ENCODE data around the gene STPG1. TPM values are rescaled to one million over a fixed set of nuclear protein-coding genes. Genes with fewer than 3 reads are reported as not detected.

The STPG1 gene
- total RNA-seq, 2 experiments from 2014 or later: 1.8 to 2.4 TPM

DNA sequence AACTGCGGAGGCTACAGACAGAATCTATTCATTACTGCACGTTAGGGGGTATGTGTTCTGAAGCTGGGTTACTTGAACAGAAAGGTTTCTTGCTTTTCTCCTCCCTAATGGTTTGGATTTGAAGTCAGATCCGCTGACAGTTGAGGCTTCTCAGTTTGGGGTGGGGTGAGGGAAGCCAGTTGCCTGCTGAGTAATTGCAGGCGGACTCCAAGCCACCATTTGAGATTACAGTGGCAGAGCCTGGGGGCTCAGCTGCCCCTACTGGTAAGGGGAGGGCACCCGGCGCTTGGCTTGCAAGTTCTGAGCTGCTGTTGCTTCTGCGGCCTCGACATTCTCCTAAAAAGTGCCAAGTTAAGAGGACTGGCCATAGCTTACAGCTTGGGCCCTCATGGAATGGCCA is 92.5 kb downstream of the STPG1 start:
- peaks cover 56% of the 10 kb centered on the region for H3K4me1 Mint-ChIP-seq (ENCODE audit: low read depth)
- H3K27ac Mint-ChIP-seq: no peak overlapping the region
- ChIA-PET CTCF (interaction anchor here (1.4 to 3.1 kb wide), 2 partner anchors 70 to 170 kb away, joined by 3 to 10 read pairs; no protein-coding TSS in a partner anchor), POLR2A (interaction anchor here (1.1 to 1.7 kb wide), 2 partner anchors 70 to 94 kb away, joined by 4 to 7 read pairs; partner anchors contain the start of gene NIPAL3)
- no peak for TF ChIP-seq CTCF (IDR thresholded peaks at IDR 0.05)
- peak overlapping the region; percentile 58 for H3K4me3 ChIP-seq (ENCODE audit: low read length)
- H3K4me3 Mint-ChIP-seq: peak overlapping the region; percentile 65
- no peaks in the 10 kb centered on the region for H3K36me3 ChIP-seq (ENCODE audit: insufficient read depth, low read length)
- H3K27ac ChIP-seq (ENCODE audit: low read depth in 1 of 2, low read length in 2 of 2): no peak overlapping the region
- no peaks in the 10 kb centered on the region for H3K9me3 ChIP-seq (ENCODE audit: control insufficient read depth in 1 of 2, insufficient read depth in 1 of 2, low read length in 2 of 2)
- no peaks in the 10 kb centered on the region for H3K9me3 Mint-ChIP-seq
- intact Hi-C loops (cut with DNase I, micrococcal nuclease): loop anchor here in 1 of 2 experiments (5.0 kb wide), 1 partner anchor 71 kb away; no protein-coding TSS in a partner anchor
- no peaks in the 10 kb centered on the region for H3K36me3 Mint-ChIP-seq (ENCODE audit: low read depth)
- H3K4me1 ChIP-seq (ENCODE audit: insufficient read depth, low read length): peaks cover 46% of the 10 kb centered on the region
- H3K27me3 ChIP-seq (ENCODE audit: control insufficient read depth in 1 of 2, insufficient read depth in 2 of 2, low read length in 2 of 2): peaks cover 20 to 36% of the 10 kb centered on the region in 2 experiments
- ATAC-seq (ENCODE audit: poor library complexity) (no peak), DNase-seq (peak in 3 of 14 experiments; percentile 10 to 25 (median 22))
- H3K27me3 Mint-ChIP-seq: peaks cover 45% of the 10 kb centered on the region

GRCh38 chr1:24319962-24320361 is 93.6 kb downstream of the STPG1 start:
- Histone ChIP-seq H3K4me3 (ENCODE audit: low read length) (no peak overlapping the region), H3K27me3 (ENCODE audit: control insufficient read depth in 1 of 2, insufficient read depth in 2 of 2, low read length in 2 of 2) (peaks cover 20 to 40% of the 10 kb centered on the region in 2 experiments), H3K27ac (ENCODE audit: low read depth in 1 of 2, low read length in 2 of 2) (no peak overlapping the region), H3K4me1 (ENCODE audit: insufficient read depth, low read length) (peaks cover 46% of the 10 kb centered on the region), H3K9me3 (ENCODE audit: control insufficient read depth in 1 of 2, insufficient read depth in 1 of 2, low read length in 2 of 2) (no peaks in the 10 kb centered on the region), H3K36me3 (ENCODE audit: insufficient read depth, low read length) (no peaks in the 10 kb centered on the region)
- intact Hi-C loops (cut with DNase I, micrococcal nuclease): loop anchor here in 1 of 2 experiments (5.0 kb wide), 1 partner anchor 72 kb away; no protein-coding TSS in a partner anchor
- no peak overlapping the region for H3K27ac Mint-ChIP-seq
- POLR2A ChIA-PET: interaction anchor here (0.6 to 1.1 kb wide), 2 partner anchors 19 to 95 kb away, joined by 3 to 4 read pairs; partner anchors contain the start of gene NIPAL3
- DNase-seq: no peak
- CTCF ChIA-PET: interaction anchor here (1.2 to 3.1 kb wide), 2 partner anchors 11 to 71 kb away, joined by 3 to 10 read pairs; no protein-coding TSS in a partner anchor
- no peaks in the 10 kb centered on the region for H3K36me3 Mint-ChIP-seq (ENCODE audit: low read depth)
- H3K4me1 Mint-ChIP-seq (ENCODE audit: low read depth): peaks cover 56% of the 10 kb centered on the region
- H3K9me3 Mint-ChIP-seq: no peaks in the 10 kb centered on the region
- no peak for TF ChIP-seq CTCF (IDR thresholded peaks at IDR 0.05)
- no peak for ATAC-seq (ENCODE audit: poor library complexity)
- H3K4me3 Mint-ChIP-seq: peak overlapping the region; percentile 65
- H3K27me3 Mint-ChIP-seq: peaks cover 50% of the 10 kb centered on the region

GRCh38 chr1:24319312-24319863 is 94.2 kb downstream of the STPG1 start, which contains the start of gene GRHL3:
Gene GRHL3, plus strand, starts transcription at chr1:24319357. Its CDS starts 195 bp downstream, at chr1:24319552.
- Histone ChIP-seq H3K9me3 (ENCODE audit: control insufficient read depth in 1 of 2, insufficient read depth in 1 of 2, low read length in 2 of 2) (no peaks in the 10 kb centered on the region), H3K4me1 (ENCODE audit: insufficient read depth, low read length) (peaks cover 46% of the 10 kb centered on the region), H3K27ac (ENCODE audit: low read depth in 1 of 2, low read length in 2 of 2) (no peak within 1 kb of the TSS), H3K36me3 (ENCODE audit: insufficient read depth, low read length) (no peaks in the 10 kb centered on the region), H3K4me3 (ENCODE audit: low read length) (peak within 1 kb of the TSS; percentile 13), H3K27me3 (ENCODE audit: control insufficient read depth in 1 of 2, insufficient read depth in 2 of 2, low read length in 2 of 2) (peaks cover 20 to 42% of the 10 kb centered on the region in 2 experiments)
- no peak within 1 kb of the TSS for H3K27ac Mint-ChIP-seq
- H3K36me3 Mint-ChIP-seq (ENCODE audit: low read depth): no peaks in the 10 kb centered on the region
- no peak for TF ChIP-seq CTCF (IDR thresholded peaks at IDR 0.05)
- H3K4me3 Mint-ChIP-seq: peak within 1 kb of the TSS; percentile 65
- intact Hi-C loops (cut with DNase I, micrococcal nuclease): no loop called here
- H3K9me3 Mint-ChIP-seq: no peaks in the 10 kb centered on the region
- H3K27me3 Mint-ChIP-seq: peaks cover 50% of the 10 kb centered on the region
- ATAC-seq (ENCODE audit: poor library complexity) (peak; percentile 27), DNase-seq (peak in 8 of 14 experiments; percentile 7 to 54 (median 16))
- peaks cover 56% of the 10 kb centered on the region for H3K4me1 Mint-ChIP-seq (ENCODE audit: low read depth)
- CTCF ChIA-PET: interaction anchor here (1.2 kb wide), 1 partner anchor 11 kb away, joined by 3 read pairs; no protein-coding TSS in a partner anchor
- POLR2A ChIA-PET: interaction anchor here (0.6 kb wide), 1 partner anchor 19 kb away, joined by 3 read pairs; no protein-coding TSS in a partner anchor
